MM.1S (cell line): ENCODE measurements around the gene ABCC1.

ENCODE experiments used
- CTCF ChIP-seq: fragments of 300-600 bp; sonication (generic); IDR thresholded peaks from 2 replicates; pipeline ENCODE4 v1.5.1; 2016; ENCODE audit warnings: antibody characterized with exemption, low read length, mixed read lengths
- EZH2 ChIP-seq: fragments of 300-600 bp; sonication (generic); optimal IDR thresholded peaks from 2 replicates; pipeline ENCODE3; 2017; ENCODE audit warnings: low read depth, mild to moderate bottlenecking, antibody characterized with exemption, low read length, mixed read lengths
- EZH2phosphoT487 ChIP-seq: fragments of 300-600 bp; sonication (generic); IDR thresholded peaks from 2 replicates; pipeline ENCODE4 v1.6.1; 2018; ENCODE audit warnings: antibody characterized with exemption, low read length

- TF ChIP-seq CTCF, result no peak
- no peak for TF ChIP-seq EZH2phosphoT487
- TF ChIP-seq EZH2, result no peak
Observed at GRCh38 chr16:16037521-16037920, 88.1 kb downstream of the ABCC1 start.
